ENCODE data around the gene IGFLR1. TPM values are rescaled to one million over a fixed set of nuclear protein-coding genes. Genes with fewer than 3 reads are reported as not detected.

IGFLR1 gene
- total and polyA plus RNA-seq, 4 donors, result 3.1 to 10.9 (median 6.1) TPM

DNA sequence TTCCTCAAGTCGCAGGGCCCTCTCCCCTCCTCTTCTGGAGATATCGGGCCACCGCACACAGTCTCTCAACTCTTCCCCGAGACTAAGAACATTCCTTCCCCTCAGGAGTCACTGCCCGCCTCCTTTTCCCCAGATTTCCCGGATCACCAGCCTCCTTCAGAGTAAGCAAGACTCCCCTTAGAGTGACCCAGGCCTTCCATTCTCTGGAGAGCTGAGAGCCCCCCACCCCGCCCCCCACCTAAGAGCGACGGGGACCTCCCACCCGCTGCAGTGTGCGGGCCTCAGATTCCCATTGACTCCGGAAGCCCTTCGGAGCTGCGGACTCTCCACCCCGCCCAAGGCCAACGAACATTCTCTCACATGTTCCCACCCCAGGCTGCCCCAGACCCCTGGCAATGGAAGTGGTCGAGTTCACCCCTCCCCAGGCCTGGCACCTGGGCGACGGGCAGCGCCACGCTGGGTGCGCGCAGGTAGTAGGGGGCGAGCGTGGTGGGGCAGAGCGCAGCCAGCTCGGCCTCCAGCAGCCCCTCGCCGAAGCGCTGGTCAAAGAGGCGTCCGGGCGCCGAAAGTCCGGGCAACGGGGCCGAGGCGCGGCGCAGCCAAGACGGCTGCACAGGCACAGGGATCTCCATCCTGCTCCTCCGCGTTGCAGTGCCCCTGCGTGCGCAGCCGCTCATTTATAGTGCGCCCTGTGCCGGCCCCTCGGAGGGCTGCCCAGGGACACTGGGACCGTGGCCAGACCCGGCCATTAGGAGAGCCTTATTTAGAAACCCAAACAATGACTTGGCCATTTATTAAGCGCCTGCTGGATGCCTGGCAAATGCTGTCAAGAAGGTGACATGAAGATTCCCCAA is 14.4 kb upstream of the IGFLR1 start, which contains the start of gene HSPB6:
Gene HSPB6, minus strand, starts transcription at position 653 of the 854 bp plus-strand sequence. Its CDS starts 21 bp downstream, at position 632.
- peaks cover 41% of the 10 kb centered on the region for H3K4me1 ChIP-seq (ENCODE audit: control insufficient read depth, insufficient read depth, low read length)
- peak in 3 of 6 donors; percentile 38 to 71 (median 70) for DNase-seq (ENCODE audit: low read depth in 4 of 6, low spot score in 6 of 6)
- peaks cover 55% of the 10 kb centered on the region for H3K36me3 ChIP-seq (ENCODE audit: control insufficient read depth, insufficient read depth, low read length)
- no peaks in the 10 kb centered on the region for H3K9me3 ChIP-seq (ENCODE audit: control insufficient read depth, insufficient read depth, low read length)
- WGBS (ENCODE audit: insufficient coverage), result 11% methylated on average over 40 of the region's 52 CpGs
- H3K27me3 ChIP-seq (ENCODE audit: control insufficient read depth, insufficient read depth, low read length), result no peaks in the 10 kb centered on the region
- peak within 1 kb of the TSS; percentile 97 for H3K4me3 ChIP-seq (ENCODE audit: low read depth, low read length)
- H3K27ac ChIP-seq (ENCODE audit: low read depth, low read length), result peak within 1 kb of the TSS; percentile 97

DNA sequence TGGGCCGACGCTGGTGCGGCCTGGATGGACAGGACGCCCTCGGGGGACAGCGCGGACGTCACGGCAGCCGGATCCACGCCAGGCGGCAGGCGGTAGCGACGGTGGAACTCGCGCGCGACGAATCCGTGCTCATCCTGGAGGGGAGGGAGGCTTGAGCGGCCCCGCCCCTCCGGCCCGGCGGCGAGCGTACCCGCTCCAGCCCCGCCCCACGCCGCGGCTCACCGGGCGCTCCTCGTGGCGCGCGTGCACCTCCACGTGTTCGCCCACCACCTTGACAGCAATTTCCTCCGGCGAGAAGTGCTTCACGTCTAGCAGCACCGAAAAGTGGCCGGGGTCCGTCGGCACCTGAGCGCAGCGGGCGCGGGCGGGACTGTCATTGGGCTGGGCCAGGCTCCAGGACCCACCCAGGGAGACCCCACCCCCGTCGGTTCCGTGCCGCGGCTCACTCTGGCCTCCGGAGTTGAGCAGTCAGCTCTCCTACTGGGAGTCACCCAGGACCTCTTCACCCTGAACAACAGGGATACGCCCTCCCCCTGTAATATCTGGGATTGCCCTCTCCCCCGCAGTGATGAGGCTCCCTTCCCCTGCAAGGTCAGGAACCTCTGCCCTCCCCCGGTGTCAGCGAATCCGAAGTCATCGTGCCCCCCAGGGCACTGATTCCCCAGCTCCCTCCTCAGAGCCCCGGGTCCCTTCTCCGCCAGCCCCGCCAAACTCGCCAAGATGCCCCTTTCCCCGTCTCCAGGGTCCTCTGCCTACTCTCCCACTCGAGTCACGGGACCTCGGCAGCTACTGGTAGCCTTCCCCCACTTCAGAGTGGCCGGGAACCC is 13.5 kb upstream of the IGFLR1 start:
- Histone ChIP-seq H3K9me3 (ENCODE audit: control insufficient read depth, insufficient read depth, low read length) (no peaks in the 10 kb centered on the region), H3K4me1 (ENCODE audit: control insufficient read depth, insufficient read depth, low read length) (peaks cover 41% of the 10 kb centered on the region), H3K4me3 (ENCODE audit: low read depth, low read length) (peak overlapping the region; percentile 9), H3K27ac (ENCODE audit: low read depth, low read length) (peak overlapping the region; percentile 97), H3K27me3 (ENCODE audit: control insufficient read depth, insufficient read depth, low read length) (no peaks in the 10 kb centered on the region), H3K36me3 (ENCODE audit: control insufficient read depth, insufficient read depth, low read length) (peaks cover 60% of the 10 kb centered on the region)
- DNase-seq (ENCODE audit: low read depth in 4 of 6, low spot score in 6 of 6), result no peak
- 30% methylated on average over 73 of the region's 74 CpGs for WGBS (ENCODE audit: insufficient coverage)

- Histone ChIP-seq H3K4me3 (ENCODE audit: low read depth, low read length) (no peak overlapping the region), H3K27ac (ENCODE audit: low read depth, low read length) (peak overlapping the region; percentile 25), H3K36me3 (ENCODE audit: control insufficient read depth, insufficient read depth, low read length) (peaks cover 63% of the 10 kb centered on the region), H3K4me1 (ENCODE audit: control insufficient read depth, insufficient read depth, low read length) (peaks cover 41% of the 10 kb centered on the region), H3K9me3 (ENCODE audit: control insufficient read depth, insufficient read depth, low read length) (no peaks in the 10 kb centered on the region), H3K27me3 (ENCODE audit: control insufficient read depth, insufficient read depth, low read length) (no peaks in the 10 kb centered on the region)
- DNase-seq (ENCODE audit: low read depth in 4 of 6, low spot score in 6 of 6), result no peak
- 48% methylated on average over 17 of the region's 17 CpGs for WGBS (ENCODE audit: insufficient coverage)
These were observed 12.9 kb upstream of the IGFLR1 start for GRCh38 chr19:35755131-35755549.

DNA sequence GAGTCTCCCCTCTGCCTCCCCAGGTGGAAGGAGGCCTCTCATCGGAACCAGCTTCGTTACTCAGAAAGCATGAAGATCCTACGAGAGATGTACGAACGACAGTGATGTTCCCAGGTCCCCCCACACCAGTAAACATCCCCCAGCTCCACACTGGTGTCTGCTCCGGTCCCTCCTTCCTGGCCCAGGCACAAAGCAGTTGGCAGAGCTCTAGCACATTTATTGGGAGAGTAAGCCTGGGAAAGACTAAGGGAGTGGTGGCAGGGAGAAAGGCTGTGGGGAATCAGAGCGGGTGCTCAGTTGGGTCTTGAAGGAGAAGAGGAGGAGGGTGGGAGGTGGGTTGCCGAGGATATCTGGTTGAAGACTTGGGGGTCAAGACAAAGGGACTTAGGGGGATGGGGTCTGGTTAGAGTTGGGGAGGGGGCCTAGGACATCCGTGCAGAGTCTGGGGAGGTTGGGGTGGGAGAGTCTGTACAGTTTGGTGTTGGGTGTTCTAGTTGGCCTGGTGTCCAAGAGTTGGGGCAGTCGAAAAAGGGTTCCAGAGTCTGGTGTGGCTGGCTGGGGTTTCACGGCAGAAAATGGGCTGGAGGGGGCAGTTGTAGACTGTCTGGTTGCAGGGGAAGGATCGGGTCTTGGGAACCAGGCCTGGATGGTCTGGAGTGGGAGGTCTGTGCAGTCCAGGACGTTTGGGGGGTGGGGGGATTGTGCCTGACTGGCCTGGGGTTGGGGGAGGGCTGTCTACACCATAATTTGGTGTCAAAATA is 12.3 kb upstream of the IGFLR1 start:
- Histone ChIP-seq H3K27ac (ENCODE audit: low read depth, low read length) (no peak overlapping the region), H3K9me3 (ENCODE audit: control insufficient read depth, insufficient read depth, low read length) (no peaks in the 10 kb centered on the region), H3K4me3 (ENCODE audit: low read depth, low read length) (no peak overlapping the region), H3K4me1 (ENCODE audit: control insufficient read depth, insufficient read depth, low read length) (peaks cover 42% of the 10 kb centered on the region), H3K27me3 (ENCODE audit: control insufficient read depth, insufficient read depth, low read length) (no peaks in the 10 kb centered on the region), H3K36me3 (ENCODE audit: control insufficient read depth, insufficient read depth, low read length) (peaks cover 62% of the 10 kb centered on the region)
- WGBS (ENCODE audit: insufficient coverage), result 86% methylated on average over 12 of the region's 13 CpGs
- DNase-seq (ENCODE audit: low read depth in 4 of 6, low spot score in 6 of 6), result no peak

- WGBS (ENCODE audit: insufficient coverage), result 95% methylated on average over 20 of the region's 20 CpGs
- DNase-seq (ENCODE audit: low read depth in 4 of 6, low spot score in 6 of 6), result no peak
- no peak overlapping the region for H3K27ac ChIP-seq (ENCODE audit: low read depth, low read length)
- peaks cover 57% of the 10 kb centered on the region for H3K36me3 ChIP-seq (ENCODE audit: control insufficient read depth, insufficient read depth, low read length)
- peaks cover 42% of the 10 kb centered on the region for H3K4me1 ChIP-seq (ENCODE audit: control insufficient read depth, insufficient read depth, low read length)
- no peaks in the 10 kb centered on the region for H3K27me3 ChIP-seq (ENCODE audit: control insufficient read depth, insufficient read depth, low read length)
- H3K9me3 ChIP-seq (ENCODE audit: control insufficient read depth, insufficient read depth, low read length), result no peaks in the 10 kb centered on the region
- no peak overlapping the region for H3K4me3 ChIP-seq (ENCODE audit: low read depth, low read length)
These were observed 11.6 kb upstream of the IGFLR1 start for GRCh38 chr19:35753634-35754369.

- H3K4me3 ChIP-seq (ENCODE audit: low read depth, low read length), result no peak overlapping the region
- no peak overlapping the region for H3K27ac ChIP-seq (ENCODE audit: low read depth, low read length)
- DNase-seq (ENCODE audit: low read depth in 4 of 6, low spot score in 6 of 6), result no peak
- peaks cover 44% of the 10 kb centered on the region for H3K4me1 ChIP-seq (ENCODE audit: control insufficient read depth, insufficient read depth, low read length)
- WGBS (ENCODE audit: insufficient coverage), result 95% methylated on average over 16 of the region's 20 CpGs
- peaks cover 57% of the 10 kb centered on the region for H3K36me3 ChIP-seq (ENCODE audit: control insufficient read depth, insufficient read depth, low read length)
- H3K27me3 ChIP-seq (ENCODE audit: control insufficient read depth, insufficient read depth, low read length), result no peaks in the 10 kb centered on the region
- no peaks in the 10 kb centered on the region for H3K9me3 ChIP-seq (ENCODE audit: control insufficient read depth, insufficient read depth, low read length)
These were observed 10.6 kb upstream of the IGFLR1 start for GRCh38 chr19:35752746-35753350.

DNA sequence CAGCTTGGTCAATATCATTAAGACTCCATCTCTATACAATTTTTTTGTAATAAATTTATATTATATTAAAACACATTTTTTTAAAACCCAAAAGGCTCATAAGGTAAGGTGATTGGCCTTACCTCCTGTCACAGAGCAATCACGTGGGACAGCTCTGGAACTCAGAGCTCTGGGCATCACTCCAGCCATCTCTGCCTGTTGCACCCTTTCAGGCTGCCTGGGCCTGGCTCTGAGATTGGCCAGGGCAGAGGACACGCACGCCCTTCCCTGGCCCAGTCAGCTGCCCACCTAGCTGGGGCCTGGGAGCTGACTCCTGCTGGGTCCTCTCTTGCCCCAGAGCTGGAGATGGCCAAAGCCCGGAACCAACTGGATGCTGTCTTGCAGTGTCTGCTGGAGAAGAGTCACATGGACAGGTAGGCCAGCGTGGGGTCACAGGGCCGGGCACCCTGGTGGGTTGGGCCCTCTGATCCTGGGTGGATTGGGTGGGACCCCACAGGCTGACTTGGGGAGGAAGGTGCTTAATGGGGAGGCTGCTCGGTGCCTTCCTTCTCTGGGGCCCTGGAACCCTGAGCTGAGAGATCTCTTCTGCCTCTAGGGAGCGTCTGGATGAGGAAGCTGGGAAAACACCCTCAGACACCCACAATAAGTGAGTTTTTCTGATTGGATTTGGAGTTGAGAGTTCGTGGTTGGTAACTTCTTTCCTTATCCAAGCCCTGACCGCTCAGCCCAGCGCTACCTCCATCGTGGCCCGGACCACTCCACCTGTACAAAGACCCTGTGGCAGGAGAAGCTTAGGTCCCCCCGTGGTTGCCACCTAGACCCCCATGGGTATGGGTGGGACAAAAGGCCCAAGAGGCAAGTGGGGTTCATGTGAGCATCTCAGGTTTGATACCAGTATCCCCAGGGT is 9.8 kb upstream of the IGFLR1 start:
- no peaks in the 10 kb centered on the region for H3K27me3 ChIP-seq (ENCODE audit: control insufficient read depth, insufficient read depth, low read length)
- no peak overlapping the region for H3K4me3 ChIP-seq (ENCODE audit: low read depth, low read length)
- no peaks in the 10 kb centered on the region for H3K9me3 ChIP-seq (ENCODE audit: control insufficient read depth, insufficient read depth, low read length)
- DNase-seq (ENCODE audit: low read depth in 4 of 6, low spot score in 6 of 6), result no peak
- peaks cover 40% of the 10 kb centered on the region for H3K4me1 ChIP-seq (ENCODE audit: control insufficient read depth, insufficient read depth, low read length)
- H3K27ac ChIP-seq (ENCODE audit: low read depth, low read length), result no peak overlapping the region
- H3K36me3 ChIP-seq (ENCODE audit: control insufficient read depth, insufficient read depth, low read length), result peaks cover 60% of the 10 kb centered on the region
- WGBS (ENCODE audit: insufficient coverage), result 97% methylated on average over 11 of the region's 14 CpGs

GRCh38 chr19:35750167-35750566 is 7.9 kb upstream of the IGFLR1 start:
- Histone ChIP-seq H3K4me1 (ENCODE audit: control insufficient read depth, insufficient read depth, low read length) (peaks cover 35% of the 10 kb centered on the region), H3K27me3 (ENCODE audit: control insufficient read depth, insufficient read depth, low read length) (no peaks in the 10 kb centered on the region), H3K36me3 (ENCODE audit: control insufficient read depth, insufficient read depth, low read length) (peaks cover 49% of the 10 kb centered on the region), H3K9me3 (ENCODE audit: control insufficient read depth, insufficient read depth, low read length) (no peaks in the 10 kb centered on the region), H3K4me3 (ENCODE audit: low read depth, low read length) (no peak overlapping the region), H3K27ac (ENCODE audit: low read depth, low read length) (no peak overlapping the region)
- WGBS (ENCODE audit: insufficient coverage), result 92% methylated on average over 5 of the region's 5 CpGs
- DNase-seq (ENCODE audit: low read depth in 4 of 6, low spot score in 6 of 6), result no peak

All from spinal cord (tissue), 10 donors.